SH-SY5Y (cell line): ENCODE data around the gene GPR39.

ENCODE experiments used
- GATA2 ChIP-seq: IDR thresholded peaks from 2 replicates; pipeline ENCODE4 v1.6.1; 2011; ENCODE audit warnings: mild to moderate bottlenecking, low read depth, low read length
- GATA3 ChIP-seq: IDR thresholded peaks from 2 replicates; pipeline ENCODE4 v1.6.1; 2011; ENCODE audit warnings: low read depth, mild to moderate bottlenecking, low read length, moderate library complexity

DNA sequence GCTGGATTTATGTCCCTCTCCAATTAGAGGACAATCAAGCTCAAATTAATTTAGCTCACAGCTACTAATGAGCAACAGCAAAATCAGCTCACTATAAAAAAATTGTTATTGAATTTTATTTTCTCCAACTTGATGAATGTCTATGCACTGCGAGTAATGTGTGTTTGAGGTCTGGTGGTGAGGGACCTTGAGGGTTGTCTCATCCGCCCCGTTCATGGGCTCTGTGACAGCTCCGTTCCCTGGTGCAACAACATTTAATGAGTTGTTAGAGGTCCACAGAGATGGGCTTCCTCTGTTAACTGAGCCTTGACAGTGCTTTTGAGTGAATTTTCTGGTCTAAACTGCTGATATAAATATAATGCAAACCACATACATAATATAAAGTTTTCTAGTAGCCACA, 101.7 kb downstream of the GPR39 start:
- TF ChIP-seq GATA2, result no peak
- no peak for TF ChIP-seq GATA3
